GM12875 (cell line): ENCODE measurements around the gene MT3.

Experiments used
- H3K4me3 ChIP-seq: one replicate; pipeline ENCODE4 v1.5.1; 2011; ENCODE audit warnings: low read depth, low read length, control low read depth
- TF ChIP-seq, protein P1 (sequence below): IDR thresholded peaks from 2 replicates; pipeline ENCODE4 v1.5.1; 2011; ENCODE audit warnings: low read depth, mild to moderate bottlenecking, control low read depth, inconsistent platforms, low read length, moderate library complexity, borderline replicate concordance; ENCODE audit not compliant: insufficient read depth

MT3 gene

DNA sequence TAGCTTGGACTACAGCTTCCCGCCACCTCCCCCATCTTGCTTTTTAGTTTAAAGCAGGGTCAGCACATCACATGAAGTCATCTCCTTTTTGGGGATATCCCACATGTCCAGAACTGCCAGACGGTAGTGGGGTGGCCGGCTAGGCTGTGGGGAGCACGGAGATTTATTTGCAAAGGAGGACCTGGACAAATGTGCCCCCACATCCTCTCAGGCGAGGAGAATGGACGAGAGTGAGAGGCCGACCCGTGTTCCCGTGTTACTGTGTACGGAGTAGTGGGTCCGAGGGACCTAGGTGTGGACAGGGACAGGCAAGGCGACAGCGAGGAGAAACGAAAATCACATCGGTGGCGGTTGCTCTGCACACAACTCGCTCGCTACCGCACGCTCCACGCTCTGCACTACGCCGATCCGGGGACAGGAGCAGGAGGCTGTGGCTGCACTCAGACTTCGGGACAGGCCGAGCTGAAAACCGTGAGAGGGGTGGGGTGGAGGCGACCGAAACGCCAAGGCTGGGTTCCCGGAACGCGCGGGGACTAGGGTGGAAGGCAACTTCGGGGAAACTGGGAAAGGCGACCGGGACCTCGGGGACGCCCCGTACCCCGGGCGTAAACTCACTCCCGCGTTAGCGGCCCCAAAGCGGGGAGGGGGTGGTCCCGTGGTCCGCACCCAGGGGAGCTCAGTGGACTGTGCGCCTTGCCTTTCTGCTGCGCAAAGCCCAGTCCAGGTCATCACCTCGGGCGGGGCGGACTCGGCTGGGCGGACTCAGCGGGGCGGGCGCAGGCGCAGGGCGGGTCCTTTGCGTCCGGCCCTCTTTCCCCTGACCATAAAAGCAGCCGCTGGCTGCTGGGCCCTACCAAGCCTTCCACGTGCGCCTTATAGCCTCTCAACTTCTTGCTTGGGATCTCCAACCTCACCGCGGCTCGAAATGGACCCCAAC, 48.8 kb downstream of the MT3 start, which contains the start of gene MT1A:
TSS of gene MT1A (plus strand) at position 853 of the 937 bp plus-strand sequence. CDS start at position 926, 73 bp downstream.
- TF ChIP-seq, protein P1, sequence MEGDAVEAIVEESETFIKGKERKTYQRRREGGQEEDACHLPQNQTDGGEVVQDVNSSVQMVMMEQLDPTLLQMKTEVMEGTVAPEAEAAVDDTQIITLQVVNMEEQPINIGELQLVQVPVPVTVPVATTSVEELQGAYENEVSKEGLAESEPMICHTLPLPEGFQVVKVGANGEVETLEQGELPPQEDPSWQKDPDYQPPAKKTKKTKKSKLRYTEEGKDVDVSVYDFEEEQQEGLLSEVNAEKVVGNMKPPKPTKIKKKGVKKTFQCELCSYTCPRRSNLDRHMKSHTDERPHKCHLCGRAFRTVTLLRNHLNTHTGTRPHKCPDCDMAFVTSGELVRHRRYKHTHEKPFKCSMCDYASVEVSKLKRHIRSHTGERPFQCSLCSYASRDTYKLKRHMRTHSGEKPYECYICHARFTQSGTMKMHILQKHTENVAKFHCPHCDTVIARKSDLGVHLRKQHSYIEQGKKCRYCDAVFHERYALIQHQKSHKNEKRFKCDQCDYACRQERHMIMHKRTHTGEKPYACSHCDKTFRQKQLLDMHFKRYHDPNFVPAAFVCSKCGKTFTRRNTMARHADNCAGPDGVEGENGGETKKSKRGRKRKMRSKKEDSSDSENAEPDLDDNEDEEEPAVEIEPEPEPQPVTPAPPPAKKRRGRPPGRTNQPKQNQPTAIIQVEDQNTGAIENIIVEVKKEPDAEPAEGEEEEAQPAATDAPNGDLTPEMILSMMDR = no peak
- H3K4me3 ChIP-seq = no peak within 1 kb of the TSS

DNA sequence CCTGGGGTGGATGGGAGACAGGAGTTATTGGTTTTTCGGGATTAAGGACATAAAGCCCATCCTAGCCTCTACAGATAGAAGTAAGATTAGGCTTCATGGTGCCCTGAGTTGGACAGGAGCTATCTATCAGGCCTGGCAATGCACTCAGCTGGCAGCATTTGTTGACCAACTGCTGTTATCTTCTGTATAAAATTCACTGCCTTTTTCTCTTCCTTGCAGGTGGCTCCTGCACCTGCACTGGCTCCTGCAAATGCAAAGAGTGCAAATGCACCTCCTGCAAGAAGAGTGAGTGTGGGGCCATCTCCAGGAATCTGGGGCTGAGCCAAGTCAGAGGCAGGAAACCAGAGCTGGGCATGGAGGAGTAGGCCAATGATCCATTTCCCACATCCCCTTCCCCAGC, 49.7 kb downstream of the MT3 start:
- no peak overlapping the region for H3K4me3 ChIP-seq
- TF ChIP-seq, protein P1 = no peak

DNA sequence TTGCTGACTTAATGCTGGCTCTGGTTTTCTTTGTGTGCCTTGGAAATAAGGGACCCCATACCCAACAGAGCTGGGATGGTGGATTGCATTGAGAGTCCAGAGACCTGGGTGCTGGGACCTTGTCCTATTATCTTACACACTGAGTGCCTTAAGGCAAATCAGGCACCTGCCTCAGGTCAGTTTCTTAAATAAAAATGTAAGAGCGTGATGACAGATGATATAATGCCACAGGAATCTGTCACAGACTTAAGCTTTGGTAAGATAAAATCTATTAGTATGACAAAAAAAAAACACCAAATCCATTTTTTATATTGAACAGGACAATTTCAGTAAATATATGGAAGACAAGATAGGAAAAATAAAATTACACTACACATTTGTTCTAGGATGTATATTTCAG, 50.7 kb downstream of the MT3 start:
- H3K4me3 ChIP-seq = no peak overlapping the region
- TF ChIP-seq, protein P1 = no peak
